GM12892 (cell line): ENCODE measurements around the gene MOB2.

Experiments used
- POLR2A ChIP-seq: IDR thresholded peaks from 2 replicates; pipeline ENCODE4 v1.6.1; 2011; ENCODE audit warnings: low read depth, low read length, control low read depth
- POLR2AphosphoS5 ChIP-seq: IDR thresholded peaks from 2 replicates; pipeline ENCODE4 v1.6.1; 2011; ENCODE audit warnings: low read depth, low read length, control low read depth

GRCh38 chr11:1502168-1502953, 15.8 kb upstream of the MOB2 start:
- no peak for TF ChIP-seq POLR2AphosphoS5
- TF ChIP-seq POLR2A: no peak
